RWPE1 (cell line): ENCODE results near the gene PGAM1.
"Not testable (repeated sequence)": the region's sequence is repeated elsewhere in the genome, so short reads cannot be mapped to it uniquely, and the experiment has no call there.

Source experiments
- CTCF ChIA-PET: fragments of 350-600 bp; sonication (Branson Sonifier 250); formaldehyde crosslinking; extraction: SDS; loops from one replicate; lab custom pipeline; 2021; lab: Yijun Ruan, JAX
- POLR2A ChIA-PET: fragments of 400-600 bp; formaldehyde crosslinking; extraction: SDS; loops from one replicate; lab custom pipeline; 2020; ENCODE audit warnings: antibody characterized with exemption; ENCODE audit not compliant: low non-redundant PET; lab: Yijun Ruan, JAX
- DNase-seq: peaks from one replicate; pipeline ENCODE4 v3.0.0; 2012; ENCODE audit warnings: low spot score
- H3K27ac ChIP-seq: fragments of 450-650 bp; 2 replicates; pipeline ENCODE4 v1.5.1; 2017
- TF ChIP-seq, protein P1 (sequence below): fragments of 450-650 bp; conservative IDR thresholded peaks from 2 replicates; pipeline ENCODE4 v1.5.1; 2017; ENCODE audit warnings: low read depth, mild to moderate bottlenecking

The PGAM1 gene

DNA sequence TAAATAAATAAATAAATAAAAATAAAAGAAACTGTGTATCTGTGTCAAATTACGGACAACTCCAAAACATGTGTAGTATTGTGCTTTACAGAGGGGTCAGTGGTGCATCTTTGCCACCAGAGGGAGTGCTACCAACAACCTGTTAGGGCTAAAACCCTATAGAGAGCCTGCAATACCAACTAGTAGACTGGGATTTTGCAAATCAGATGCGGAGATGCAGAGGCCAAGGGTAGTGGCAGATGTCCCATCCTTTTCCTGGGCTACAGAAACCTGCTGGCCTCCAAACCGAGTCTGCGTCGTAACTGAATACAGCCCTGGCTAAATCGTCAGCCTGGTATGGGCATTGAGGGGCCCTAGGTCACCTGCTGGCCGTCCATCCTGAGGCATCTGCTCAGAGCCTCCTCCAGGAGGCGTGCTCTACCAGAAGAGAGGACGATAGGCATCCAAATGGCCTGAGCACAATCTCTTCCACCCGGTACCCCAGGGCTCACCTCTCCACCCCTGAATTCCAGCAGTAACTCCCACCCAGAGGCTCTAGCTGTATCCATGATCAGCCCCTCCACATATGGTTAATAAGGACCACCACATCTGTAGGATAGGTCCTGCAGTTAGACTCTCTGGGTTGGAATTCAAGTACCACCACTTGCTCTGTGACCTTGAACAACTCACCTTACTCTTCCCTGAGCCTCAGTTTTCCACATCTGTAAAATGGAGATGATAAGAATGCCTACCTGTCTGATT is 18.6 kb upstream of the PGAM1 start:
- ChIA-PET POLR2A (no interaction called here), CTCF (interaction anchor here (0.6 to 1.0 kb wide), 7 partner anchors 13 to 1748 kb away, joined by 3 to 5 read pairs (median 4); no protein-coding TSS in a partner anchor)
- peak; percentile 91 for DNase-seq
- TF ChIP-seq, protein P1, sequence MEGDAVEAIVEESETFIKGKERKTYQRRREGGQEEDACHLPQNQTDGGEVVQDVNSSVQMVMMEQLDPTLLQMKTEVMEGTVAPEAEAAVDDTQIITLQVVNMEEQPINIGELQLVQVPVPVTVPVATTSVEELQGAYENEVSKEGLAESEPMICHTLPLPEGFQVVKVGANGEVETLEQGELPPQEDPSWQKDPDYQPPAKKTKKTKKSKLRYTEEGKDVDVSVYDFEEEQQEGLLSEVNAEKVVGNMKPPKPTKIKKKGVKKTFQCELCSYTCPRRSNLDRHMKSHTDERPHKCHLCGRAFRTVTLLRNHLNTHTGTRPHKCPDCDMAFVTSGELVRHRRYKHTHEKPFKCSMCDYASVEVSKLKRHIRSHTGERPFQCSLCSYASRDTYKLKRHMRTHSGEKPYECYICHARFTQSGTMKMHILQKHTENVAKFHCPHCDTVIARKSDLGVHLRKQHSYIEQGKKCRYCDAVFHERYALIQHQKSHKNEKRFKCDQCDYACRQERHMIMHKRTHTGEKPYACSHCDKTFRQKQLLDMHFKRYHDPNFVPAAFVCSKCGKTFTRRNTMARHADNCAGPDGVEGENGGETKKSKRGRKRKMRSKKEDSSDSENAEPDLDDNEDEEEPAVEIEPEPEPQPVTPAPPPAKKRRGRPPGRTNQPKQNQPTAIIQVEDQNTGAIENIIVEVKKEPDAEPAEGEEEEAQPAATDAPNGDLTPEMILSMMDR = peak; percentile 83
- peak overlapping the region; percentile 66 for H3K27ac ChIP-seq

DNA sequence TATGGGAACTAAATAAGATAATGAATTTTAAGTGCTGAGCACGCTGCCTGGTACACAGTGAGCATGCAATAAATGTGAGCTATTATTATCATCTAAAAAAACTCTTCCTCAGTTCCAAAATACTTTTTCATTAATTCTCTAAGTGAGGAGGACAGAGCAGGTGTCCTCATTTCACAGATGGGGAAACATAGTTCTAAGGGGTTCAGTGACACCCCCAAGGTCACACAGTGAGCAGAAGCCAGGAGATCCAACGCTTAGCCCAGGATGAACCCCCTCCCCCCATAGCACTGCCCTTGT is 18.1 kb upstream of the PGAM1 start:
- ChIA-PET POLR2A (no interaction called here), CTCF (interaction anchor here (0.6 kb wide), 2 partner anchors 12 to 30 kb away, joined by 3 to 4 read pairs; no protein-coding TSS in a partner anchor)
- TF ChIP-seq, protein P1 = no peak
- DNase-seq = no peak
- H3K27ac ChIP-seq = no peak overlapping the region; the same call in 1 of the 2 replicates

DNA sequence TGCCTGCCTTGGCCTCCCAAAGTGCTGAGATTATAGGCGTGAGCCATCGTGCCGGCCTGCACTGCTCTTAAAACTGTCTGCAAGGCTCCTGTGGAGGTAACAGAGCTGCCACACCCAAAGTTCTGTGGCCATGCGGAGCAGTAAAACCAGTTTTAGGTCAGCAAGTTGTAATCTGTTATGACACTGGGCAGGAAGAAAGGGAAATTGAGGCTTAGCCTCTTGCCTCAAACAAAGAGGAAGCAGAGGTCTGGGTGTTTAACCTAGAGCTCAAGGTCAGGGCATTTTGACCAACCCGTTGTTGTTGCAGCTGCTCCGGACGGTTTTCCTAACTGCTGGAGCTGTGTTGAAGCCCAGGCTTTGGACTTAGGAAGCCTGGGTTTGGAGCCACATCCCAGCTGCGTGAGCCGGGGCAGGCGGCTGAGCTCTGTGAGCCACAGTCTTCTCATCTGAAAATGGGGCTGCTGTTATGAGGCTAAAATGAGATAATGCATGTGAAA is 17.4 kb upstream of the PGAM1 start:
- DNase-seq = peak; percentile 55
- peak overlapping the region; percentile 25 for H3K27ac ChIP-seq
- ChIA-PET CTCF (interaction anchor here (0.6 to 1.2 kb wide), 5 partner anchors 17 to 281 kb away, joined by 3 to 5 read pairs (median 3); no protein-coding TSS in a partner anchor), POLR2A (no interaction called here)
- TF ChIP-seq, protein P1 = no peak

DNA sequence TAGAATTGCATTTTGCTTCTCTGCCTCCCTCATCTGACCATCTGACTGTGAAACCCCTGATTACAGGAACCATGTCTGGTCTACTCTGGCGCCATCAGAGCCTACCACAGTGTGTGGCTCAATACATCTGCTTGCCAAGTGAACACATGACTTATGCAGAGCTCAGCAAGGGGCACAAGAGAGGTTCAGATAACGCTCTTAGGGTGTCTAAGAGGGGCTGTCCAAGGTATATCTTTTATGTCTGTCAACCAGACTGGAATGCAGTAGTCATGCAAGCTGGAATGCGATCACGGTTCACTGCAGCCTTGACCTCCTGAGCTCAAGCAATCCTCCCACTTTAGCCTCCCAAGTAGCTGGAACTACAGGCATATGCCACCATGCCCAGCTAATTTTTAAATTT is 14.6 kb upstream of the PGAM1 start:
- CTCF ChIA-PET = interaction anchor here (0.6 to 0.8 kb wide), 2 partner anchors 34 to 117 kb away, joined by 3 read pairs; no protein-coding TSS in a partner anchor
- POLR2A ChIA-PET = no interaction called here
- TF ChIP-seq, protein P1 = no peak
- no peak for DNase-seq
- H3K27ac ChIP-seq = no peak overlapping the region

DNA sequence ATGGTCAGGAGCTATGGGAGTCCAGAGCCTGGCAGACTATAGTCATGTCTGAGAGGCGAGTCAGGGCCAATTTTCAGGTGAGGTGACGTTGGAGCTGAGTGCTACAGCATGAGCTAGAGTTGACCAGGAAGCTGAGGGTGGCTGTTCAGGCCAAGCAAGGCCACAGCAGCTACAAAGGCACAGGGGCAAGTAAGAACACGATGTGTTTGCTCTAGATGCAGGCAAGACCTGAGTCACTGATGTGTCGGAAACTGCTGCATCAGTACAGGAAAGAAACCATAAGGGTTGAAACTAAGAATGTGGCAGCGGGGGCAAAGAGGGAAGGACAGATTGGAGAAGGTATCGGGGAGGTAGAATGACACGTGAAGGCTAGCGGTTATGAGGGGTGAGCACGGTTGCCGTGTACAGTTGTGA is 13.1 kb upstream of the PGAM1 start:
- ChIA-PET POLR2A (interaction anchor here (0.8 kb wide), 1 partner anchor 11 kb away, joined by 3 read pairs; no protein-coding TSS in a partner anchor), CTCF (interaction anchor here (1.0 to 1.3 kb wide), 2 partner anchors 14 to 26 kb away, joined by 3 to 4 read pairs; no protein-coding TSS in a partner anchor)
- DNase-seq = peak; percentile 94
- peak overlapping the region; percentile 86 for H3K27ac ChIP-seq
- TF ChIP-seq, protein P1 = no peak

DNA sequence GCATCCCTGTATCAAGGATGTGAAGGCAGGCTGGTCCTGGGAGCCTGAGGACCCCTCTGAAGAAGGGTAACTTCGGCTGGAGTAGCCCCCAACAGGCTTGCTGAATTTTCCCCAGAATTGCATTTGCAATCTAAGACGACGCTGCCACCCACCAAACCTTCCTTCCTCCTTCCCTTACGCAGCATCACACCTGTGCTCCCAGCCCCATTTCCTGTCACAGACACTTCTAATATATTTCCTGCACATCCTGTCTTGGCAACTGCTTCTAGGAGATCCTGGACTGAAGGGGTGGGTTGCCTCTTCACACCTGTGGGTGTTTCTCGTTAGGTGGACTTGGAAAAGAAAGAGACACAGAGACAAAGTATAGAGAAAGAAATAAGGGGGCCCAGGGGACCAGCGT is 9.4 kb upstream of the PGAM1 start:
- CTCF ChIA-PET = no interaction called here
- POLR2A ChIA-PET = no interaction called here

DNA sequence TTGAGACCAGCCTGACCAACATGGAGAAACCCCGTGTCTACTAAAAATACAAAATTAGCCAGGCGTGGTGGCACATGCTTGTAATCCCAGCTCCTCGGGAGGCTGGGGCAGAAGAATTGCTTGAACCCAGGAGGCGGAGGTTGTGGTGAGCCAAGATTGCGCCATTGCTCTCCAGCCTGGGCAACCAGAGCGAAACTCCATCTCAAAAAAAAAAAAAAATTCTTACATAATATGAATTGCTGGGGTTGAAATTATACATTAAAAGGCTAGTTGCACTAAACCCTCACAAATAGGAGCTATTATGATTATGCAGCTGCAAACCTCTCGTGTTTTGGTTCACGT is 2.3 kb upstream of the PGAM1 start:
- CTCF ChIA-PET, DNase-seq: not testable (repeated sequence)
- POLR2A ChIA-PET = interaction anchor here (0.7 kb wide), 1 partner anchor 11 kb away, joined by 3 read pairs; no protein-coding TSS in a partner anchor
- peak overlapping the region; percentile 94 for H3K27ac ChIP-seq

More for the DNA sequence above, 9.4 kb upstream of the PGAM1 start:
- DNase-seq = no peak
- H3K27ac ChIP-seq = no peak overlapping the region
- TF ChIP-seq, protein P1 = no peak
